ENCODE results near the gene HDAC4. TPM values are rescaled to one million over a fixed set of nuclear protein-coding genes. Genes with fewer than 3 reads are reported as not detected.

Gene HDAC4
- total and polyA plus RNA-seq, 4 donors: 2.9 to 37.2 (median 4.4) TPM

DNA sequence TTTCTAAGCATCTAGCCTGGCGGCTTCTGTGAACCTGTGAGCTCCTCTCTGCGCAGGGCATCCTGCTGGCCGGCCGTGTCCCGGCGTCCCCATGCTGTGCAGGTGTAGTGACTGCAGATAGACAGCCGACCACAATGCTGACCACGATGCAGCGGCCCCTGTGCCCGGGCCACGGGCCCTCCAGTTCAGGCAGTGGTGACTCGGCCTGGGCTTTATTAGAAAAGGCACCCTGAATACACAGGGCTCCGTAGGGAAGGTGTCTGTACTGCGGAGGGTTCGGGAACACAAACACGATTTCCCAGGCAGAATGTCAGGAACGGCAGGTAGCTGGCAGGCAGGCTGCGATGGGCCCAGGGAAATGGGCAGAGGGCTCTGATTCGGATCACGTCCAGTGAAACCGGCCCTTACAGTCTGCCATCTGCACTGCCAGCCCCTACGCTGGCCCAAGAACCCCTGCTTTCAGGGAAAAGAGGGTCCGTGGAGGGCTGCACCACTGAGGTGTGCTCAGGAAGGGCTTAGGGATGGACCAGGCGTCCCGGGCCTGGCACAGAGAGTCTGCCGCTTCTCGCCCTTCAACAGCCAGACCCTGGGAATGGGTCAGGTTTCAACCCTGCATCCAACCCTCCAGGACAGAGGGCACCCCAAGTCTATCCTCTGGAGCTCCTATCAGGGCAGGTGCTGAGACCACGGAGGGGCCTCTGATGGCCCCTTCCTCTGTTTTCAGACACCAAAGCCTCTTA lies 196.5 kb downstream of the HDAC4 start:
- DNase-seq (ENCODE audit: low spot score): no peak
- TF ChIP-seq, protein P1, sequence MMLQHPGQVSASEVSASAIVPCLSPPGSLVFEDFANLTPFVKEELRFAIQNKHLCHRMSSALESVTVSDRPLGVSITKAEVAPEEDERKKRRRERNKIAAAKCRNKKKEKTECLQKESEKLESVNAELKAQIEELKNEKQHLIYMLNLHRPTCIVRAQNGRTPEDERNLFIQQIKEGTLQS (IDR thresholded peaks at IDR 0.05): no peak
- TF ChIP-seq YY1 (IDR thresholded peaks at IDR 0.05) (no peak), JUND (IDR thresholded peaks at IDR 0.05) (no peak), RAD21 (IDR thresholded peaks at IDR 0.05) (no peak), TAF1 (conservative IDR thresholded peaks at IDR 0.05) (no peak), GABPA (IDR thresholded peaks at IDR 0.05 in 1 of 2, conservative IDR thresholded peaks at IDR 0.05 in 1 of 2) (no peak), EGR1 (IDR thresholded peaks at IDR 0.05; ENCODE audit: low read depth in 2 of 2) (no peak), FOXA1 (IDR thresholded peaks at IDR 0.05) (no peak), FOXA2 (IDR thresholded peaks at IDR 0.05) (no peak), SP1 (IDR thresholded peaks at IDR 0.05) (no peak), NR2F2 (IDR thresholded peaks at IDR 0.05) (no peak), RXRA (IDR thresholded peaks at IDR 0.05) (no peak), HNF4G (IDR thresholded peaks at IDR 0.05) (no peak), HNF4A (conservative IDR thresholded peaks at IDR 0.05) (no peak)
- TF ChIP-seq, protein P2, sequence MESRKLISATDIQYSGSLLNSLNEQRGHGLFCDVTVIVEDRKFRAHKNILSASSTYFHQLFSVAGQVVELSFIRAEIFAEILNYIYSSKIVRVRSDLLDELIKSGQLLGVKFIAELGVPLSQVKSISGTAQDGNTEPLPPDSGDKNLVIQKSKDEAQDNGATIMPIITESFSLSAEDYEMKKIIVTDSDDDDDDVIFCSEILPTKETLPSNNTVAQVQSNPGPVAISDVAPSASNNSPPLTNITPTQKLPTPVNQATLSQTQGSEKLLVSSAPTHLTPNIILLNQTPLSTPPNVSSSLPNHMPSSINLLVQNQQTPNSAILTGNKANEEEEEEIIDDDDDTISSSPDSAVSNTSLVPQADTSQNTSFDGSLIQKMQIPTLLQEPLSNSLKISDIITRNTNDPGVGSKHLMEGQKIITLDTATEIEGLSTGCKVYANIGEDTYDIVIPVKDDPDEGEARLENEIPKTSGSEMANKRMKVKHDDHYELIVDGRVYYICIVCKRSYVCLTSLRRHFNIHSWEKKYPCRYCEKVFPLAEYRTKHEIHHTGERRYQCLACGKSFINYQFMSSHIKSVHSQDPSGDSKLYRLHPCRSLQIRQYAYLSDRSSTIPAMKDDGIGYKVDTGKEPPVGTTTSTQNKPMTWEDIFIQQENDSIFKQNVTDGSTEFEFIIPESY (IDR thresholded peaks at IDR 0.05): no peak
- TF ChIP-seq, protein P3, sequence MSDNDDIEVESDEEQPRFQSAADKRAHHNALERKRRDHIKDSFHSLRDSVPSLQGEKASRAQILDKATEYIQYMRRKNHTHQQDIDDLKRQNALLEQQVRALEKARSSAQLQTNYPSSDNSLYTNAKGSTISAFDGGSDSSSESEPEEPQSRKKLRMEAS (IDR thresholded peaks at IDR 0.05): no peak
- TF ChIP-seq, protein P4, sequence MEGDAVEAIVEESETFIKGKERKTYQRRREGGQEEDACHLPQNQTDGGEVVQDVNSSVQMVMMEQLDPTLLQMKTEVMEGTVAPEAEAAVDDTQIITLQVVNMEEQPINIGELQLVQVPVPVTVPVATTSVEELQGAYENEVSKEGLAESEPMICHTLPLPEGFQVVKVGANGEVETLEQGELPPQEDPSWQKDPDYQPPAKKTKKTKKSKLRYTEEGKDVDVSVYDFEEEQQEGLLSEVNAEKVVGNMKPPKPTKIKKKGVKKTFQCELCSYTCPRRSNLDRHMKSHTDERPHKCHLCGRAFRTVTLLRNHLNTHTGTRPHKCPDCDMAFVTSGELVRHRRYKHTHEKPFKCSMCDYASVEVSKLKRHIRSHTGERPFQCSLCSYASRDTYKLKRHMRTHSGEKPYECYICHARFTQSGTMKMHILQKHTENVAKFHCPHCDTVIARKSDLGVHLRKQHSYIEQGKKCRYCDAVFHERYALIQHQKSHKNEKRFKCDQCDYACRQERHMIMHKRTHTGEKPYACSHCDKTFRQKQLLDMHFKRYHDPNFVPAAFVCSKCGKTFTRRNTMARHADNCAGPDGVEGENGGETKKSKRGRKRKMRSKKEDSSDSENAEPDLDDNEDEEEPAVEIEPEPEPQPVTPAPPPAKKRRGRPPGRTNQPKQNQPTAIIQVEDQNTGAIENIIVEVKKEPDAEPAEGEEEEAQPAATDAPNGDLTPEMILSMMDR (IDR thresholded peaks at IDR 0.05; ENCODE audit: low read depth, low read length, missing input control): no peak
- TF ChIP-seq, protein P5, sequence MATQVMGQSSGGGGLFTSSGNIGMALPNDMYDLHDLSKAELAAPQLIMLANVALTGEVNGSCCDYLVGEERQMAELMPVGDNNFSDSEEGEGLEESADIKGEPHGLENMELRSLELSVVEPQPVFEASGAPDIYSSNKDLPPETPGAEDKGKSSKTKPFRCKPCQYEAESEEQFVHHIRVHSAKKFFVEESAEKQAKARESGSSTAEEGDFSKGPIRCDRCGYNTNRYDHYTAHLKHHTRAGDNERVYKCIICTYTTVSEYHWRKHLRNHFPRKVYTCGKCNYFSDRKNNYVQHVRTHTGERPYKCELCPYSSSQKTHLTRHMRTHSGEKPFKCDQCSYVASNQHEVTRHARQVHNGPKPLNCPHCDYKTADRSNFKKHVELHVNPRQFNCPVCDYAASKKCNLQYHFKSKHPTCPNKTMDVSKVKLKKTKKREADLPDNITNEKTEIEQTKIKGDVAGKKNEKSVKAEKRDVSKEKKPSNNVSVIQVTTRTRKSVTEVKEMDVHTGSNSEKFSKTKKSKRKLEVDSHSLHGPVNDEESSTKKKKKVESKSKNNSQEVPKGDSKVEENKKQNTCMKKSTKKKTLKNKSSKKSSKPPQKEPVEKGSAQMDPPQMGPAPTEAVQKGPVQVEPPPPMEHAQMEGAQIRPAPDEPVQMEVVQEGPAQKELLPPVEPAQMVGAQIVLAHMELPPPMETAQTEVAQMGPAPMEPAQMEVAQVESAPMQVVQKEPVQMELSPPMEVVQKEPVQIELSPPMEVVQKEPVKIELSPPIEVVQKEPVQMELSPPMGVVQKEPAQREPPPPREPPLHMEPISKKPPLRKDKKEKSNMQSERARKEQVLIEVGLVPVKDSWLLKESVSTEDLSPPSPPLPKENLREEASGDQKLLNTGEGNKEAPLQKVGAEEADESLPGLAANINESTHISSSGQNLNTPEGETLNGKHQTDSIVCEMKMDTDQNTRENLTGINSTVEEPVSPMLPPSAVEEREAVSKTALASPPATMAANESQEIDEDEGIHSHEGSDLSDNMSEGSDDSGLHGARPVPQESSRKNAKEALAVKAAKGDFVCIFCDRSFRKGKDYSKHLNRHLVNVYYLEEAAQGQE (IDR thresholded peaks at IDR 0.05): no peak
- H3K9ac ChIP-seq (ENCODE audit: low read depth in 1 of 2, low read length in 2 of 2): no peak overlapping the region

More for the DNA sequence above, 196.5 kb downstream of the HDAC4 start:
- Histone ChIP-seq H3K4me1 (ENCODE audit: control insufficient read depth in 4 of 4, insufficient read depth in 4 of 4, low read length in 3 of 4) (no peaks in the 10 kb centered on the region), H3K4me3 (ENCODE audit: low read depth in 1 of 3, low read length in 3 of 3) (no peak overlapping the region), H3K27me3 (ENCODE audit: control insufficient read depth in 4 of 4, insufficient read depth in 4 of 4, low read length in 3 of 4) (no peaks in the 10 kb centered on the region), H3K36me3 (ENCODE audit: control insufficient read depth in 4 of 4, insufficient read depth in 3 of 4, low read depth in 1 of 4, low read length in 3 of 4) (peaks cover 0 to 3% (median 0%) of the 10 kb centered on the region in 4 donors), H3K27ac (ENCODE audit: low read depth in 1 of 2, low read length in 2 of 2) (no peak overlapping the region), H3K9me3 (ENCODE audit: control insufficient read depth in 4 of 4, low read length in 3 of 4) (no peaks in the 10 kb centered on the region)
- WGBS: 97% methylated on average over 28 of the region's 28 CpGs
